Mesendoderm (in vitro differentiated cells): ENCODE results near the gene UNC5B.

Experiments
- DNase-seq: peaks from one replicate; pipeline ENCODE4 v3.0.0; 2013
- H2AK5ac ChIP-seq: 2 replicates; pipeline ENCODE4 v1.6.1; 2013; ENCODE audit warnings: low read length, inconsistent platforms
- H2BK120ac ChIP-seq: 2 replicates; pipeline ENCODE4 v1.6.1; 2013; ENCODE audit warnings: low read depth, mild to moderate bottlenecking, low read length, moderate library complexity, mixed read lengths
- H2BK15ac ChIP-seq: replicated peaks from 2 replicates; pipeline ENCODE4 v1.6.1; 2013; ENCODE audit warnings: low read depth, mild to moderate bottlenecking, moderate library complexity
- H2BK5ac ChIP-seq: 2 replicates; pipeline ENCODE4 v1.6.1; 2013; ENCODE audit warnings: low read length, inconsistent platforms
- H3K18ac ChIP-seq: 2 replicates; pipeline ENCODE4 v1.6.1; 2013; ENCODE audit warnings: mild to moderate bottlenecking, low read length, mixed read lengths
- H3K23ac ChIP-seq: one replicate; pipeline ENCODE4 v1.6.1; 2013; ENCODE audit warnings: low read length
- H3K27ac ChIP-seq: 2 replicates; pipeline ENCODE4 v1.5.1; 2013; ENCODE audit warnings: low read depth, mild to moderate bottlenecking, inconsistent platforms, low read length, moderate library complexity
- H3K27me3 ChIP-seq: 2 replicates; pipeline ENCODE4 v1.6.1; 2013; ENCODE audit warnings: low read length, control low read depth, mild to moderate bottlenecking, inconsistent platforms; ENCODE audit not compliant: insufficient read depth, poor library complexity
- H3K36me3 ChIP-seq: 2 replicates; pipeline ENCODE4 v1.6.1; 2013; ENCODE audit warnings: low read length, inconsistent platforms; ENCODE audit not compliant: control insufficient read depth, insufficient read depth
- H3K4ac ChIP-seq: one replicate; pipeline ENCODE4 v1.6.1; 2013; ENCODE audit warnings: low read depth, mild to moderate bottlenecking, low read length, moderate library complexity
- H3K4me1 ChIP-seq: 2 replicates; pipeline ENCODE4 v1.6.1; 2013; ENCODE audit warnings: low read depth, low read length, inconsistent platforms; ENCODE audit not compliant: control insufficient read depth
- H3K4me2 ChIP-seq: 2 replicates; pipeline ENCODE4 v1.6.1; 2013; ENCODE audit warnings: low read length
- H3K4me3 ChIP-seq: 2 replicates; pipeline ENCODE4 v1.5.1; 2013; ENCODE audit warnings: mild to moderate bottlenecking, low read length
- H3K56ac ChIP-seq: one replicate; pipeline ENCODE4 v1.6.1; 2013; ENCODE audit warnings: low read length
- H3K79me1 ChIP-seq: 2 replicates; pipeline ENCODE4 v1.6.1; 2013; ENCODE audit warnings: low read length, inconsistent platforms
- H3K79me2 ChIP-seq: 2 replicates; pipeline ENCODE4 v1.6.1; 2013; ENCODE audit warnings: mild to moderate bottlenecking, low read length; ENCODE audit not compliant: control insufficient read depth, insufficient read depth
- H3K9ac ChIP-seq: 2 replicates; pipeline ENCODE4 v1.6.1; 2013; ENCODE audit warnings: low read length, inconsistent platforms
- H4K5ac ChIP-seq: one replicate; pipeline ENCODE4 v1.6.1; 2013; ENCODE audit warnings: low read length
- H4K8ac ChIP-seq: one replicate; pipeline ENCODE4 v1.6.1; 2013; ENCODE audit warnings: low read depth, mild to moderate bottlenecking, control low read depth, low read length, moderate library complexity
- WGBS: extraction: QIAGEN DNeasy Blood & Tissue Kit; methylation state at CpG from one replicate; pipeline ENCODE4 v1.1.7; 2013; ENCODE audit warnings: low lambda C conversion rate, missing lambda C conversion rate; ENCODE audit not compliant: insufficient coverage; ENCODE audit errors: extremely low coverage; 5-methylcytosine and 5-hydroxymethylcytosine counted together

UNC5B gene

GRCh38 chr10:71191019-71191418, 21.4 kb upstream of the UNC5B start:
- H3K4ac ChIP-seq: no peak overlapping the region
- no peak overlapping the region for H2BK120ac ChIP-seq
- no peak overlapping the region for H2BK5ac ChIP-seq
- H3K4me1 ChIP-seq: no peaks in the 10 kb centered on the region
- H4K8ac ChIP-seq: no peak overlapping the region
- H3K27ac ChIP-seq: no peak overlapping the region
- no peak overlapping the region for H3K56ac ChIP-seq
- no peaks in the 10 kb centered on the region for H3K79me2 ChIP-seq
- no peak overlapping the region for H3K23ac ChIP-seq
- H2AK5ac ChIP-seq: no peak overlapping the region
- H2BK15ac ChIP-seq: no peak overlapping the region
- no peak overlapping the region for H3K4me2 ChIP-seq
- no peaks in the 10 kb centered on the region for H3K36me3 ChIP-seq
- DNase-seq: no peak
- no peak overlapping the region for H3K9ac ChIP-seq
- H3K27me3 ChIP-seq: no peaks in the 10 kb centered on the region
- no peak overlapping the region for H3K18ac ChIP-seq
- no CpG with 5 or more reads among the region's 4 CpGs for WGBS
- no peak overlapping the region for H3K4me3 ChIP-seq
- no peaks in the 10 kb centered on the region for H3K79me1 ChIP-seq
- H4K5ac ChIP-seq: no peak overlapping the region

DNA sequence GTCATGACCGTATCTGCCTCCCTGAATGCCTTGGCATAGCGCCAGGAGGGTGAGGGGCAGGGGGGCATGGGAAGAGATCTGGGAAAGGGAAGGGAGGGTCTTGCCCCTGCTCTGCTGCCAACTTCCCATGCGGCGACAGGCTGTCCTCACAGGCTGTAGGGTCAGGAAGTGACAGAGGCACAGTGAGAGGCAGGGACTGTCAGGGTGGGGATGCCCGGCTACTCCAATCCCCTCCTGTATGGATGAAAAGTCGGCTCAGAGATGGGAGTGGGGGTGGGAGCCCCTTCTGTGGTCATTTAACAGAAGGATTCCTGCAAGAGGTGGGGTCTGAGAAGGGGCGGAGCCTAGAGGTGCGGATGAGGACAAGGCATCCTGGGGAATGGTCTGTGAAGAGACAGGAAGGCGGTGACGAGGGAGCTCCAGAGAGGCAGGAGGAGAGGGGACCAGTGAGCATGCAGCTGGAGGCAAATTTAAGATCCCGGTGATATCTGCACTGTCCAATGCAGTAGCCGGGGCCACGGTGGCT, 20.8 kb upstream of the UNC5B start:
- no peak overlapping the region for H3K4me2 ChIP-seq
- no peaks in the 10 kb centered on the region for H3K4me1 ChIP-seq
- H4K5ac ChIP-seq: no peak overlapping the region
- no peak overlapping the region for H3K56ac ChIP-seq
- no CpG with 5 or more reads among the region's 13 CpGs for WGBS
- no peak overlapping the region for H3K18ac ChIP-seq
- no peak overlapping the region for H2BK5ac ChIP-seq
- H2BK120ac ChIP-seq: no peak overlapping the region
- H3K27ac ChIP-seq: no peak overlapping the region
- H3K23ac ChIP-seq: no peak overlapping the region
- H3K27me3 ChIP-seq: no peaks in the 10 kb centered on the region
- no peak overlapping the region for H3K9ac ChIP-seq
- no peaks in the 10 kb centered on the region for H3K36me3 ChIP-seq
- H2AK5ac ChIP-seq: no peak overlapping the region
- H4K8ac ChIP-seq: no peak overlapping the region
- no peak overlapping the region for H2BK15ac ChIP-seq
- no peak overlapping the region for H3K4ac ChIP-seq
- no peaks in the 10 kb centered on the region for H3K79me2 ChIP-seq
- H3K4me3 ChIP-seq: no peak overlapping the region
- no peaks in the 10 kb centered on the region for H3K79me1 ChIP-seq
- peak; percentile 77 for DNase-seq

DNA sequence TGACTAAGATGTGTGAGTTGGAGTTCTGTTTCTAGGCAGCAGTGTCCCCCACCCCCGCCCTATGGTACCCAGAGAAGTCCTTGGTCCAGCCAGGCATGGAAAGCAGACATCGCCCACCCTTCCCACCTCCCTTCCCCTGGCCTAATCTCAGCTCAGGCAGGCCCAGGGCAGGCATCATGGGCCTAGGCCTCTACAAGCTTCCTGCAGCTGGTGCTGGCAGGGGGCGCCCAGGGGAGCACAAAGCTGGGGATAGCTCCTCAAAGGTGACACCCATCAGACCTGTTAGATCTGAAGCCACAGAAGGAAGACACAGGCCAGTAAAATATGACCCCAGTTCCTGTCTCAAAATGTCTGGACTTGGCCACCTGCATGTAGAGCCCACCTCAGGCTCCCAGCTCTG, 18.9 kb upstream of the UNC5B start:
- no CpG with 5 or more reads among the region's 3 CpGs for WGBS
- H4K5ac ChIP-seq: no peak overlapping the region
- no peak overlapping the region for H3K18ac ChIP-seq
- no peaks in the 10 kb centered on the region for H3K27me3 ChIP-seq
- H2BK15ac ChIP-seq: no peak overlapping the region
- no peak overlapping the region for H3K56ac ChIP-seq
- no peak overlapping the region for H3K9ac ChIP-seq
- H3K79me2 ChIP-seq: no peaks in the 10 kb centered on the region
- H3K23ac ChIP-seq: no peak overlapping the region
- no peaks in the 10 kb centered on the region for H3K79me1 ChIP-seq
- no peak overlapping the region for H2BK120ac ChIP-seq
- H3K4me3 ChIP-seq: no peak overlapping the region
- H4K8ac ChIP-seq: no peak overlapping the region
- no peaks in the 10 kb centered on the region for H3K36me3 ChIP-seq
- DNase-seq: no peak
- H2BK5ac ChIP-seq: no peak overlapping the region
- no peak overlapping the region for H2AK5ac ChIP-seq
- no peak overlapping the region for H3K27ac ChIP-seq
- H3K4me2 ChIP-seq: no peak overlapping the region
- no peaks in the 10 kb centered on the region for H3K4me1 ChIP-seq
- H3K4ac ChIP-seq: no peak overlapping the region

DNA sequence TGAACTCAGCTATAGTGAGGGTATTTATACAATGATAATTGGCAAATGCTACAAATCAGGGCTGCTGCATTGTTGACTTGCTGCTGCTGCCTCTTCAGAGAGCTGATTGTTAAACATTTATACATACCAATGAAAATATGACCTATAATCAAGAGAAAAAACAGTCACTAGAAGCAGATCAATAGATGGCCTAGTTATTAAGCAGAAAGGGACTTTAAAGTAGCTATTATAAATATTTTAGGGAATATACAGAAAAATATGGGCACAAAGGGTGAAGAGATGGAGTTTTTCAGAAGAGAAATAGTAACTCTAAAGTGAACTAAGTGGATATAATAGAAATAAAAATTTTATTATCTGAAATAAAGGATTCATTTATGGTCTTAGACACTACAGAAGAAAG, 14.4 kb upstream of the UNC5B start:
- Histone ChIP-seq H3K79me1 (no peaks in the 10 kb centered on the region), H2BK15ac (no peak overlapping the region), H3K36me3 (no peaks in the 10 kb centered on the region), H2AK5ac (no peak overlapping the region), H3K79me2 (no peaks in the 10 kb centered on the region), H3K4me1 (peaks cover 4% of the 10 kb centered on the region), H3K27me3 (no peaks in the 10 kb centered on the region), H2BK5ac (no peak overlapping the region), H4K8ac (no peak overlapping the region), H3K4me3 (no peak overlapping the region), H3K56ac (no peak overlapping the region), H3K9ac (no peak overlapping the region), H3K23ac (no peak overlapping the region), H4K5ac (no peak overlapping the region), H3K27ac (no peak overlapping the region), H3K4me2 (no peak overlapping the region), H3K4ac (no peak overlapping the region), H3K18ac (no peak overlapping the region), H2BK120ac (no peak overlapping the region)
- DNase-seq: no peak

- Histone ChIP-seq H4K8ac (no peak overlapping the region), H3K4me1 (peaks cover 4% of the 10 kb centered on the region), H2BK15ac (no peak overlapping the region), H2BK5ac (peak overlapping the region; percentile 1), H3K27ac (no peak overlapping the region), H3K18ac (peak overlapping the region; percentile 70), H3K79me2 (no peaks in the 10 kb centered on the region), H2AK5ac (no peak overlapping the region), H3K4me2 (no peak overlapping the region), H4K5ac (no peak overlapping the region), H3K36me3 (no peaks in the 10 kb centered on the region), H3K23ac (no peak overlapping the region), H3K79me1 (no peaks in the 10 kb centered on the region), H3K27me3 (no peaks in the 10 kb centered on the region), H3K4me3 (no peak overlapping the region), H3K4ac (no peak overlapping the region), H2BK120ac (no peak overlapping the region), H3K9ac (no peak overlapping the region), H3K56ac (no peak overlapping the region)
- DNase-seq: peak; percentile 41
- no CpG with 5 or more reads among the region's 1 CpG for WGBS
Measured at GRCh38 chr10:71201849-71202248, 10.5 kb upstream of the UNC5B start.

DNA sequence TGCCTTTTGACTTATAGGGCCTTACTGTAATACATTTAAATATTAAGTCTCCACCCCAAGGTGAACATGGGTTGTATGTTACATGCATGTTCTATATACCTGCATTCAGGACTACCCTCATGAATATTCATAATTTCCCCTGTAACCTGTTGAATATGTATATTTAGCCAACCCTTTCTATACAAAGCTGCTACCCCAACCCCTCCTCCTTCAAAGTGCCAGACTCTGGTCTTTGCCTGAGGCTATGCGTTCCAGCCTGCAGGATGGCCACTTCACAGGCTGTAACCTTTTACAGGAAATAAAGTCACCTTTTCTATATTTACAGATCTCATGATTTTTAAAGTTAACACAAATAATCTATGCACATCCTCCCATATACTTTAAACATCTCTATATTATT, 10.1 kb upstream of the UNC5B start:
- Histone ChIP-seq H4K8ac (no peak overlapping the region), H3K79me1 (no peaks in the 10 kb centered on the region)

More for the DNA sequence above, 10.1 kb upstream of the UNC5B start:
- DNase-seq: peak; percentile 85
- H3K4me1 ChIP-seq: peaks cover 4% of the 10 kb centered on the region
- no peak overlapping the region for H2BK120ac ChIP-seq
- no peak overlapping the region for H3K9ac ChIP-seq
- H3K18ac ChIP-seq: peak overlapping the region; percentile 70
- WGBS: no CpG with 5 or more reads among the region's 1 CpG
- no peak overlapping the region for H2BK5ac ChIP-seq
- no peak overlapping the region for H3K4me3 ChIP-seq
- H3K23ac ChIP-seq: no peak overlapping the region
- H3K56ac ChIP-seq: no peak overlapping the region
- no peak overlapping the region for H3K4me2 ChIP-seq
- H3K36me3 ChIP-seq: no peaks in the 10 kb centered on the region
- no peak overlapping the region for H2AK5ac ChIP-seq
- H3K4ac ChIP-seq: no peak overlapping the region
- no peak overlapping the region for H2BK15ac ChIP-seq
- H3K79me2 ChIP-seq: no peaks in the 10 kb centered on the region
- no peaks in the 10 kb centered on the region for H3K27me3 ChIP-seq
- H4K5ac ChIP-seq: no peak overlapping the region
- no peak overlapping the region for H3K27ac ChIP-seq
